ENCODE results near the gene DNM2.
A peak's percentile ranks its signal among the peaks of the same experiment; 100 is the strongest.
"Not testable (repeated sequence)": the region's sequence is repeated elsewhere in the genome, so short reads cannot be mapped to it uniquely, and the experiment has no call there.

DNM2 gene

GRCh38 chr19:10752913-10753704 is 35.2 kb downstream of the DNM2 start:
- no peak for DNase-seq (ENCODE audit: low read depth)

GRCh38 chr19:10756371-10756770 is 38.5 kb downstream of the DNM2 start:
- no peak for DNase-seq (ENCODE audit: low read depth)

GRCh38 chr19:10756791-10757190 is 38.9 kb downstream of the DNM2 start:
- DNase-seq (ENCODE audit: low read depth), result no peak

GRCh38 chr19:10758050-10758449 is 40.2 kb downstream of the DNM2 start:
- DNase-seq (ENCODE audit: low read depth), result not testable (repeated sequence)

GRCh38 chr19:10758978-10759377 is 41.1 kb downstream of the DNM2 start:
- DNase-seq (ENCODE audit: low read depth), result no peak

GRCh38 chr19:10760273-10760944 is 42.5 kb downstream of the DNM2 start:
- peak; percentile 27 for DNase-seq (ENCODE audit: low read depth)

- DNase-seq (ENCODE audit: low read depth), result no peak
Measured at GRCh38 chr19:10761443-10762250, 43.8 kb downstream of the DNM2 start.

- no peak for DNase-seq (ENCODE audit: low read depth)
Measured at GRCh38 chr19:10762656-10763055, 44.8 kb downstream of the DNM2 start.

GRCh38 chr19:10763411-10763810 is 45.5 kb downstream of the DNM2 start:
- no peak for DNase-seq (ENCODE audit: low read depth)

GRCh38 chr19:10763828-10764339 is 46.0 kb downstream of the DNM2 start:
- DNase-seq (ENCODE audit: low read depth), result no peak

- DNase-seq (ENCODE audit: low read depth), result no peak
Measured at GRCh38 chr19:10764340-10764894, 46.5 kb downstream of the DNM2 start.

- no peak for DNase-seq (ENCODE audit: low read depth)
Measured at GRCh38 chr19:10766049-10766623, 48.3 kb downstream of the DNM2 start.

- DNase-seq (ENCODE audit: low read depth), result no peak
Measured at GRCh38 chr19:10766671-10767201, 48.9 kb downstream of the DNM2 start.

GRCh38 chr19:10767726-10768125 is 49.8 kb downstream of the DNM2 start:
- no peak for DNase-seq (ENCODE audit: low read depth)

GRCh38 chr19:10768369-10768768 is 50.5 kb downstream of the DNM2 start:
- no peak for DNase-seq (ENCODE audit: low read depth)

- no peak for DNase-seq (ENCODE audit: low read depth)
Measured at GRCh38 chr19:10768936-10769335, 51.1 kb downstream of the DNM2 start.

GRCh38 chr19:10769533-10770491 is 51.9 kb downstream of the DNM2 start:
- no peak for DNase-seq (ENCODE audit: low read depth)

GRCh38 chr19:10773969-10774368 is 56.1 kb downstream of the DNM2 start:
- no peak for DNase-seq (ENCODE audit: low read depth)

GRCh38 chr19:10774893-10775292 is 57.0 kb downstream of the DNM2 start:
- DNase-seq (ENCODE audit: low read depth), result no peak

- DNase-seq (ENCODE audit: low read depth), result no peak
Measured at GRCh38 chr19:10776900-10777650, 59.2 kb downstream of the DNM2 start.
